Spleen (tissue), 11 donors: ENCODE measurements around the gene FOXE3. TPM values are rescaled to one million over a fixed set of nuclear protein-coding genes. Genes with fewer than 3 reads are reported as not detected.

Source experiments
- DNase-seq: peaks from one replicate; pipeline ENCODE4 v3.0.0-alpha.2; 2020
- H3K27ac ChIP-seq, 8 donors: fragments of 200-600 bp; sonication (generic) in 7 of 8; 1 replicate in 4 of 8; 2 replicates in 4 of 8; pipeline versions ENCODE4 v1.5.0 to v1.8.0; 2016 to 2021; ENCODE audit warnings: inconsistent platforms in 4 of 8, mild to moderate bottlenecking in 4 of 8, moderate library complexity in 1 of 8
- H3K27me3 ChIP-seq, 7 donors: fragments of 200-600 bp; sonication (generic) in 6 of 7; replicated peaks in 1 of 7; 1 replicate in 4 of 7; 2 replicates in 3 of 7; pipeline versions ENCODE4 v1.5.0 to v1.8.0; 2016 to 2021; ENCODE audit warnings: inconsistent platforms in 3 of 7, mild to moderate bottlenecking in 1 of 7
- H3K36me3 ChIP-seq, 6 donors: fragments of 200-600 bp; sonication (generic) in 5 of 6; 1 replicate in 4 of 6; 2 replicates in 2 of 6; pipeline versions ENCODE4 v1.5.0 to v1.8.0; 2016 to 2021; ENCODE audit warnings: inconsistent platforms in 2 of 6
- H3K4me1 ChIP-seq, 6 donors: fragments of 200-600 bp; sonication (generic) in 5 of 6; 1 replicate in 3 of 6; 2 replicates in 3 of 6; pipeline versions ENCODE4 v1.5.0 to v1.8.0; 2016 to 2021; ENCODE audit warnings: inconsistent platforms in 3 of 6
- H3K4me3 ChIP-seq, 8 donors: fragments of 200-600 bp; sonication (generic) in 7 of 8; 1 replicate in 4 of 8; 2 replicates in 4 of 8; pipeline versions ENCODE4 v1.5.0 to v1.8.0; 2016 to 2021; ENCODE audit warnings: inconsistent platforms in 4 of 8, mild to moderate bottlenecking in 4 of 8, moderate library complexity in 2 of 8
- H3K9me3 ChIP-seq, 8 donors: fragments of 200-600 bp; sonication (generic) in 7 of 8; 1 replicate in 4 of 8; 2 replicates in 4 of 8; pipeline versions ENCODE4 v1.5.0 to v1.8.0; 2016 to 2021; ENCODE audit warnings: inconsistent platforms in 4 of 8
- CTCF ChIP-seq, 11 experiments: fragments of 200-600 bp in 7 of 11; fragments of 450-650 bp in 4 of 11; sonication (generic) in 4 of 11; IDR thresholded peaks in 8 of 11; conservative IDR thresholded peaks in 3 of 11; 1 replicate in 7 of 11; 2 replicates in 4 of 11; pipeline versions ENCODE4 v1.4.0 to v1.8.0; 2016 to 2021; ENCODE audit warnings: antibody characterized with exemption in 11 of 11, inconsistent platforms in 4 of 11, mild to moderate bottlenecking in 1 of 11
- POLR2A ChIP-seq, 3 donors: fragments of 450-650 bp; IDR thresholded peaks; one replicate each; pipeline ENCODE4 v1.5.1; 2017; ENCODE audit warnings: antibody characterized with exemption in 3 of 3, mild to moderate bottlenecking in 1 of 3
- POLR2AphosphoS5 ChIP-seq, 3 donors: sonication (generic); formaldehyde crosslinking; IDR thresholded peaks; one replicate each; pipeline ENCODE4 v1.5.1; 2017; ENCODE audit warnings: antibody characterized with exemption in 3 of 3
- WGBS, 5 donors: extraction: QIAGEN DNeasy Blood & Tissue Kit in 3 of 5; methylation state at CpG; one replicate each; pipeline versions ENCODE4 v1.1.5 to v1.1.7; 2013 to 2018; 5-methylcytosine and 5-hydroxymethylcytosine counted together
- intact Hi-C: fragments of 100-400 bp; cut with DNase I; formaldehyde crosslinking; loops from one replicate; pipeline ENCODE4 v1.15.0; 2023; ENCODE audit warnings: low total_unique reads
- polyA plus RNA-seq, 3 donors: library from polyadenylated mRNA; stranded (reverse); fragments of 200-250 nt; gene quantifications; one replicate each; pipeline ENCODE4 v1.2.1, GENCODE V29; 2013
- total RNA-seq, 7 donors: library from RNA; depleted of rRNA in 3 of 7; stranded (reverse); fragments of >200 nt in 3 of 7; fragmentation: NEBNext Ultra II Directional in 4 of 7; extraction: Animal tissue kit (Norgen Biotek cat#: 25700) in 4 of 7; gene quantifications; one replicate each; pipeline versions ENCODE4 v1.1.0 to v1.2.1, GENCODE V29; 2016 to 2021
- donor health status: healthy with polysubstance abuse.
- donor health status: DM: no; HTN: no; CAD: no; lungs with moderate emphysema.
- donor health status: DM: no; HTN: no; CAD: no.
- donor health status: Bipolar disorder and iron deficiency.
- donor health status: healthy.
- donor health status: DM: no; HTN: no; CAD: no.
- donor health status: DM: yes; HTN: yes; CAD: no.

FOXE3 gene
- total and polyA plus RNA-seq, 10 donors: not detected

GRCh38 chr1:47445823-47446550, 29.9 kb downstream of the FOXE3 start:
- 11 to 33% (median 19%) methylated on average over 24 to 25 of the region's 25 CpGs for WGBS, 5 donors
- intact Hi-C loops: no loop called here

GRCh38 chr1:47448462-47449222, 32.6 kb downstream of the FOXE3 start:
- TF ChIP-seq CTCF (IDR thresholded peaks at IDR 0.05 in 8 of 11, conservative IDR thresholded peaks at IDR 0.05 in 3 of 11) (no peak), POLR2A (IDR thresholded peaks at IDR 0.05) (no peak), POLR2AphosphoS5 (IDR thresholded peaks at IDR 0.05) (no peak)
- intact Hi-C loops: no loop called here

More at GRCh38 chr1:47445823-47446550, 29.9 kb downstream of the FOXE3 start:
- H3K9me3 ChIP-seq: peaks cover 0 to 11% (median 0%) of the 10 kb centered on the region in 8 donors
- H3K4me3 ChIP-seq: no peak overlapping the region
- TF ChIP-seq POLR2A (IDR thresholded peaks at IDR 0.05) (no peak), POLR2AphosphoS5 (IDR thresholded peaks at IDR 0.05) (no peak), CTCF (IDR thresholded peaks at IDR 0.05 in 8 of 11, conservative IDR thresholded peaks at IDR 0.05 in 3 of 11) (no peak)
- peaks cover 0 to 38% (median 19%) of the 10 kb centered on the region in 6 donors for H3K4me1 ChIP-seq
- no peaks in the 10 kb centered on the region for H3K36me3 ChIP-seq
- H3K27ac ChIP-seq: no peak overlapping the region
- peaks cover 0 to 100% (median 87%) of the 10 kb centered on the region in 7 donors for H3K27me3 ChIP-seq
- DNase-seq: no peak

GRCh38 chr1:47449822-47450552, 33.9 kb downstream of the FOXE3 start:
- DNase-seq: no peak
- no peak overlapping the region for H3K4me3 ChIP-seq
- intact Hi-C loops: no loop called here
- peak in 1 of 3 donors; percentile 21 for TF ChIP-seq POLR2AphosphoS5 (IDR thresholded peaks at IDR 0.05)
- no peak for TF ChIP-seq POLR2A (IDR thresholded peaks at IDR 0.05)
- TF ChIP-seq CTCF (IDR thresholded peaks at IDR 0.05 in 8 of 11, conservative IDR thresholded peaks at IDR 0.05 in 3 of 11): peak in 4 of 11 experiments; percentile 22 to 41 (median 24)
- peaks cover 0 to 21% (median 3%) of the 10 kb centered on the region in 6 donors for H3K4me1 ChIP-seq
- H3K27ac ChIP-seq: no peak overlapping the region
- 13 to 16% (median 14%) methylated on average over 36 of the region's 36 CpGs for WGBS, 5 donors
- no peaks in the 10 kb centered on the region for H3K36me3 ChIP-seq
- peaks cover 0 to 98% (median 62%) of the 10 kb centered on the region in 7 donors for H3K27me3 ChIP-seq
- H3K9me3 ChIP-seq: no peaks in the 10 kb centered on the region

More at GRCh38 chr1:47448462-47449222, 32.6 kb downstream of the FOXE3 start:
- Histone ChIP-seq H3K27ac (no peak overlapping the region), H3K27me3 (peaks cover 0 to 98% (median 75%) of the 10 kb centered on the region in 7 donors), H3K4me3 (no peak overlapping the region), H3K4me1 (peaks cover 0 to 34% (median 16%) of the 10 kb centered on the region in 6 donors), H3K36me3 (no peaks in the 10 kb centered on the region), H3K9me3 (peaks cover 0 to 8% (median 0%) of the 10 kb centered on the region in 8 donors)
- 15 to 38% (median 29%) methylated on average over 3 to 4 of the region's 4 CpGs for WGBS, 5 donors
- DNase-seq: no peak
